ENCODE measurements around the gene ANKRD45. TPM values are rescaled to one million over a fixed set of nuclear protein-coding genes. Genes with fewer than 3 reads are reported as not detected.

The ANKRD45 gene
- total and polyA plus RNA-seq, 2 of the 8 experiments (the other 6 are each of a cell fraction or from before 2014, with no cell fraction given) = 0.41 to 2.8 TPM

DNA sequence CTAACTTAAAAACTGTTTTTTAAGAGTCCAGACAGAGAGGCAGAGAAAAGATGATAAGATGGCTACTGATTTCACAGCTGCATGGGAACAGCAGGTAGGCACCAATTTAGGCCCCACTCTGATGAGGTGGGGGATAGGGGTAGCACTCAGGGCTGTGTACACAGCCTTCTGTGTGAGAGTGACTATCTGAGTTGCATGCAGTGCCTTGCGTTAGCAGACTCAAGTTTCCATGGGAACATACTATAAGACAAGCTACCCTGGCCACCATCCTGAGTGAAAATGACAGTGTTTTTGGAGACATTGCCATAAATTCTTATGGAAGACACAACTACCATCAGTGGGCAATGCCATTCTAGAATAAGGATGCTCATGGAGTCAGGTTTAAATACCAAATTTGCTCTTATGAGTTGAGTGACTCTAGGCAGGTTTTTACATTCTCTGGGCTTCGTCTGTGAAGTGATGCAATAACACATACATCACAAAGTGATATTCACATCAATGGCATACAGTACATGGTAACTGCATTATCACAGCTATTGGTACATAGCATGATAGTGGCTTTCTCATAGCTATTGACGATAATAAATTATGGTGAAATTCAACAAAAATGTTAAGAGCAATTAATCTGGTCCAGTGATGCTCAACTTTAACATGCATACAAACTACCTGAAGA is 97.3 kb downstream of the ANKRD45 start:
- H3K9ac ChIP-seq (replicated peaks in 1 of 4; ENCODE audit: extremely low read depth in 1 of 4, low read depth in 3 of 4, low read length in 3 of 4) = no peak overlapping the region
- H2BK20ac ChIP-seq (ENCODE audit: low read length) = no peak overlapping the region
- no peaks in the 10 kb centered on the region for H3K9me3 ChIP-seq (ENCODE audit: insufficient read depth in 2 of 2, low read depth in 1 of 2, low read length in 1 of 2)
- no peak overlapping the region for H2BK15ac ChIP-seq (ENCODE audit: low read length)
- no peaks in the 10 kb centered on the region for H3K23me2 ChIP-seq (ENCODE audit: low read depth, low read length)
- H2BK12ac ChIP-seq (ENCODE audit: low read depth, low read length) = no peak overlapping the region
- WGBS, 2 experiments (ENCODE audit: extremely low coverage in 1 of 2, insufficient coverage in 1 of 2, insufficient read length in 1 of 2, insufficient replicate concordance in 2 of 2, low coverage in 1 of 2, low lambda C conversion rate in 2 of 2, missing lambda C conversion rate in 1 of 2) = 87% methylated on average over 3 of the region's 3 CpGs; no CpG with 5 or more reads in 1 of the 2 experiments
- no peak overlapping the region for H3K14ac ChIP-seq (ENCODE audit: insufficient read length)
- DNase-seq (ENCODE audit: low read depth in 1 of 2, low spot score in 2 of 2) (no peak), FAIRE-seq (no peak)
- H3K4ac ChIP-seq (replicated peaks; ENCODE audit: insufficient read length, low read depth, low read length) = no peak overlapping the region
- H3K4me2 ChIP-seq (ENCODE audit: insufficient read depth in 1 of 2, low read depth in 2 of 2, low read length in 2 of 2) = no peak overlapping the region
- H3K4me1 ChIP-seq (replicated peaks in 1 of 4; ENCODE audit: control insufficient read depth in 3 of 4, insufficient read depth in 4 of 4, low read length in 3 of 4) = no peaks in the 10 kb centered on the region
- H3K23ac ChIP-seq (ENCODE audit: insufficient read length) = no peak overlapping the region
- H3K79me2 ChIP-seq (ENCODE audit: control insufficient read depth in 1 of 2, insufficient read depth in 2 of 2, low read length in 2 of 2) = no peaks in the 10 kb centered on the region
- H3K36me3 ChIP-seq (ENCODE audit: control insufficient read depth in 2 of 4, insufficient read depth in 4 of 4, low read length in 3 of 4) = no peaks in the 10 kb centered on the region
- no peak overlapping the region for H4K5ac ChIP-seq (ENCODE audit: insufficient read length, low read depth, low read length)
- no peak overlapping the region for H3K18ac ChIP-seq (ENCODE audit: extremely low read depth, low read length)
- no peak overlapping the region for H3K27ac ChIP-seq (ENCODE audit: low read depth, low read length)
- ChIA-PET CTCF (ENCODE audit: partially characterized antibody) (interaction anchor here (1.1 to 1.2 kb wide), 2 partner anchors 11 to 65 kb away, joined by 3 read pairs; no protein-coding TSS in a partner anchor), POLR2A (ENCODE audit: partially characterized antibody) (no interaction called here)
- no peak overlapping the region for H4K91ac ChIP-seq (replicated peaks; ENCODE audit: insufficient read length, low read length)
- no peak overlapping the region for H4K8ac ChIP-seq (ENCODE audit: extremely low read depth, insufficient read depth, low read length)
- no peaks in the 10 kb centered on the region for H4K20me1 ChIP-seq (replicated peaks in 1 of 2; ENCODE audit: control insufficient read depth in 1 of 2, insufficient read depth in 2 of 2, low read length in 2 of 2)
- no peak overlapping the region for H3K56ac ChIP-seq (replicated peaks; ENCODE audit: insufficient read length, low read depth, low read length)
- H3K27me3 ChIP-seq (replicated peaks in 1 of 4; ENCODE audit: control insufficient read depth in 3 of 4, extremely low read depth in 1 of 4, insufficient read depth in 3 of 4, low read length in 3 of 4) = no peaks in the 10 kb centered on the region
- H2BK5ac ChIP-seq (ENCODE audit: low read depth, low read length) = no peak overlapping the region
- H2AK5ac ChIP-seq (ENCODE audit: low read depth, low read length) = no peak overlapping the region
- no peak overlapping the region for H3K4me3 ChIP-seq (ENCODE audit: extremely low read depth in 1 of 4, insufficient read depth in 2 of 4, low read depth in 3 of 4, low read length in 4 of 4)
- no peak overlapping the region for H2BK120ac ChIP-seq (replicated peaks; ENCODE audit: low read depth, low read length)
- H2AFZ ChIP-seq (ENCODE audit: low read length) = no peak overlapping the region
- no peaks in the 10 kb centered on the region for H3K79me1 ChIP-seq (ENCODE audit: low read depth, low read length)
- TF ChIP-seq PHF8 (conservative IDR thresholded peaks at IDR 0.05; ENCODE audit: low read depth, low read length) (no peak), TCF12 (IDR thresholded peaks at IDR 0.05; ENCODE audit: low read depth, low read length) (no peak), MAFK (IDR thresholded peaks at IDR 0.05; ENCODE audit: low read depth, low read length) (no peak), SAP30 (IDR thresholded peaks at IDR 0.05; ENCODE audit: insufficient read depth, insufficient replicate concordance, low read length) (no peak), CTBP2 (IDR thresholded peaks at IDR 0.05; ENCODE audit: borderline replicate concordance, insufficient read depth, insufficient read length, low read length) (no peak), SIN3A (conservative IDR thresholded peaks at IDR 0.05 in 1 of 2, IDR thresholded peaks at IDR 0.05 in 1 of 2; ENCODE audit: low read depth in 1 of 2, low read length in 2 of 2) (no peak), CHD1 (IDR thresholded peaks at IDR 0.05; ENCODE audit: low read depth, low read length) (no peak), NANOG (IDR thresholded peaks at IDR 0.05; ENCODE audit: insufficient read depth, low read depth, low read length, poor library complexity, severe bottlenecking) (no peak), SRF (IDR thresholded peaks at IDR 0.05; ENCODE audit: low read depth, low read length) (no peak)
- TF ChIP-seq, protein P1, sequence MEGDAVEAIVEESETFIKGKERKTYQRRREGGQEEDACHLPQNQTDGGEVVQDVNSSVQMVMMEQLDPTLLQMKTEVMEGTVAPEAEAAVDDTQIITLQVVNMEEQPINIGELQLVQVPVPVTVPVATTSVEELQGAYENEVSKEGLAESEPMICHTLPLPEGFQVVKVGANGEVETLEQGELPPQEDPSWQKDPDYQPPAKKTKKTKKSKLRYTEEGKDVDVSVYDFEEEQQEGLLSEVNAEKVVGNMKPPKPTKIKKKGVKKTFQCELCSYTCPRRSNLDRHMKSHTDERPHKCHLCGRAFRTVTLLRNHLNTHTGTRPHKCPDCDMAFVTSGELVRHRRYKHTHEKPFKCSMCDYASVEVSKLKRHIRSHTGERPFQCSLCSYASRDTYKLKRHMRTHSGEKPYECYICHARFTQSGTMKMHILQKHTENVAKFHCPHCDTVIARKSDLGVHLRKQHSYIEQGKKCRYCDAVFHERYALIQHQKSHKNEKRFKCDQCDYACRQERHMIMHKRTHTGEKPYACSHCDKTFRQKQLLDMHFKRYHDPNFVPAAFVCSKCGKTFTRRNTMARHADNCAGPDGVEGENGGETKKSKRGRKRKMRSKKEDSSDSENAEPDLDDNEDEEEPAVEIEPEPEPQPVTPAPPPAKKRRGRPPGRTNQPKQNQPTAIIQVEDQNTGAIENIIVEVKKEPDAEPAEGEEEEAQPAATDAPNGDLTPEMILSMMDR (IDR thresholded peaks at IDR 0.05; ENCODE audit: control extremely low read depth in 1 of 3, insufficient read depth in 1 of 3, low read depth in 1 of 3, low read length in 3 of 3) = no peak
